Ascending aorta (tissue), 2 donors: Measurements from ENCODE around the gene P2RX2. TPM values are rescaled to one million over a fixed set of nuclear protein-coding genes. Genes with fewer than 3 reads are reported as not detected.

Experiments
- DNase-seq, 2 donors: peaks; one replicate each; pipeline ENCODE4 v3.0.0-alpha.2; 2019; ENCODE audit warnings: low spot score in 2 of 2
- H3K27ac ChIP-seq, 2 donors: fragments of 200-600 bp; sonication (generic); one replicate each; pipeline ENCODE4 v1.5.1; 2016 to 2017; ENCODE audit warnings: mild to moderate bottlenecking in 1 of 2
- H3K27me3 ChIP-seq: fragments of 200-600 bp; sonication (generic); one replicate; pipeline ENCODE4 v1.5.1; 2017
- H3K36me3 ChIP-seq, 2 donors: fragments of 200-600 bp; sonication (generic); one replicate each; pipeline ENCODE4 v1.5.1; 2016
- H3K4me1 ChIP-seq, 2 donors: fragments of 200-600 bp; sonication (generic); one replicate each; pipeline ENCODE4 v1.5.1; 2016 to 2017; ENCODE audit warnings: mild to moderate bottlenecking in 1 of 2
- H3K4me3 ChIP-seq, 2 donors: fragments of 200-600 bp; sonication (generic); one replicate each; pipeline ENCODE4 v1.5.1; 2016 to 2017; ENCODE audit warnings: mild to moderate bottlenecking in 1 of 2
- H3K9me3 ChIP-seq, 2 donors: fragments of 200-600 bp; sonication (generic); one replicate each; pipeline ENCODE4 v1.5.1; 2016
- intact Hi-C: fragments of 100-400 bp; cut with DNase I; formaldehyde crosslinking; loops from one replicate; pipeline ENCODE4 v1.15.1; 2023
- total RNA-seq: library from RNA; depleted of rRNA; stranded (reverse); fragments of >200 nt; gene quantifications from one replicate; pipeline ENCODE4 v1.1.0, GENCODE V29; 2016
- TF ChIP-seq, protein P1 (sequence below), 3 experiments: fragments of 200-600 bp in 2 of 3; fragments of 450-650 bp in 1 of 3; sonication (generic) in 2 of 3; IDR thresholded peaks; one replicate each; pipeline ENCODE4 v1.5.1; 2016 to 2019; ENCODE audit warnings: antibody characterized with exemption in 3 of 3, mild to moderate bottlenecking in 1 of 3, moderate library complexity in 1 of 3

The P2RX2 gene
- total RNA-seq, 1 donor from 2014 or later, result not detected

DNA sequence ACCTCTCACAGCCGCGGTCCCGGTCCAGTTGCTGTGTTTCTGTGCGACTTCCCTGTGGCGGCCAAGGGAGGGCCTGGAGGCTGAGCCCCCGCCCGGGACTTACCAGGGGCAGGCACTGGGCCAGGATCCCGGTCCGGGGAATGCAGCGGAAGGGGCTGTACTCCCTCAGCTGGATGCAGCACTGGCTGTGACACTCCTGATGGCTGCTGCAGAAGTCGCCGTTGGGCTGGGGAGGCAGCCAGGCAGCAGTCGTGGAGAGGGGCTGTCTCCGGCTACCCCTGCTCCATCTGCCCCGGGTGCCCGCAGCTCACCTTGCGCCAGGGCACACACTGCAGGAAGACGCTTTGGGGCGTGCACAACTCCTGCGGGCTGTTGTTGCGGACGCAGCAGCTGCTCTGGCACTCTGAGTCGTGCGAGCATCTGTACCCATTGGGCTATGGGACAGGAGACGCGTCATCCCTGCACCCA is 14.4 kb upstream of the P2RX2 start:
- TF ChIP-seq, protein P1, sequence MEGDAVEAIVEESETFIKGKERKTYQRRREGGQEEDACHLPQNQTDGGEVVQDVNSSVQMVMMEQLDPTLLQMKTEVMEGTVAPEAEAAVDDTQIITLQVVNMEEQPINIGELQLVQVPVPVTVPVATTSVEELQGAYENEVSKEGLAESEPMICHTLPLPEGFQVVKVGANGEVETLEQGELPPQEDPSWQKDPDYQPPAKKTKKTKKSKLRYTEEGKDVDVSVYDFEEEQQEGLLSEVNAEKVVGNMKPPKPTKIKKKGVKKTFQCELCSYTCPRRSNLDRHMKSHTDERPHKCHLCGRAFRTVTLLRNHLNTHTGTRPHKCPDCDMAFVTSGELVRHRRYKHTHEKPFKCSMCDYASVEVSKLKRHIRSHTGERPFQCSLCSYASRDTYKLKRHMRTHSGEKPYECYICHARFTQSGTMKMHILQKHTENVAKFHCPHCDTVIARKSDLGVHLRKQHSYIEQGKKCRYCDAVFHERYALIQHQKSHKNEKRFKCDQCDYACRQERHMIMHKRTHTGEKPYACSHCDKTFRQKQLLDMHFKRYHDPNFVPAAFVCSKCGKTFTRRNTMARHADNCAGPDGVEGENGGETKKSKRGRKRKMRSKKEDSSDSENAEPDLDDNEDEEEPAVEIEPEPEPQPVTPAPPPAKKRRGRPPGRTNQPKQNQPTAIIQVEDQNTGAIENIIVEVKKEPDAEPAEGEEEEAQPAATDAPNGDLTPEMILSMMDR (IDR thresholded peaks at IDR 0.05), result no peak
- DNase-seq, result no peak
- Histone ChIP-seq H3K36me3 (no peaks in the 10 kb centered on the region), H3K4me1 (peaks cover 0 to 7% of the 10 kb centered on the region in 2 donors), H3K27me3 (no peaks in the 10 kb centered on the region), H3K27ac (no peak overlapping the region), H3K9me3 (no peaks in the 10 kb centered on the region), H3K4me3 (peak overlapping the region in 1 of 2 donors; percentile 12)
- intact Hi-C loops, result no loop called here

DNA sequence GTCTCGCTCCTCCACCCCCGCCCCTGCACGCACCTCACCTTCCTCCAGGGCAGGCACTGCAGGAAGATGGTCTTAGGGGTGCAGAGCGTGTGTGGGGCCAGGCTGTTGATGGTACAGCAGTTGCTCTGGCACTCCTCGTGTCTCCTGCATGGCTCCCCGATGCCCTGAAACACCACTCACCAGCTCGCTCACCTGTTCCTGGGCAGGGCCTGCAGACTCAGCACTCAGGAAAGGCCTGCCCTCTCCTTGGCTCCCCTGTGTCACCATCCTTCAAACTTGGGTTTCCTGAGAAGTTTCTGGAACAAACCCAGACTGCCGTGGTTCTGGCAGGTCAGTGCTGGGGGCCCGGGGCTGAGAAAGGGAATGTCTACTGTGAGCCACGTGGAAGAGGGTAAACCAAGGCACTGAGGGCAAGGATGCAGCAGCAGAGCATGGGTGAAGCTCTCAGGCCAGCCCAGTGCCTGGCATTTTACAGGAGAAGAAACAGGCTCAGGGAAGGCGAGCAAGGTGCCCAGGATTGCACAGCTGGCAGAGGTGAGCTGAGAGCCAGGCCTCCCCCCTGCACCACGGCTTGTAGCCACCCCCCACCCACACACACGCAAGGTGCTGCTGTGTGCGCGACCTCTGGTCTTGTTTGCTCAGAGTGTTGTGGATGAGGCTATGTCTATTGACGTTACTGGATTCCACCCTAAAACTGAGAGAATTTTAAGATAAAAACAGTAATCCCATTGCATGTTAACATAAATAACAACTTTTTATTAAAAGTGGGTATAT is 13.7 kb upstream of the P2RX2 start:
- H3K9me3 ChIP-seq, result no peaks in the 10 kb centered on the region
- H3K36me3 ChIP-seq, result no peaks in the 10 kb centered on the region
- TF ChIP-seq, protein P1 (IDR thresholded peaks at IDR 0.05), result no peak
- no peak for DNase-seq
- peaks cover 0 to 7% of the 10 kb centered on the region in 2 donors for H3K4me1 ChIP-seq
- no peak overlapping the region for H3K27ac ChIP-seq
- no peaks in the 10 kb centered on the region for H3K27me3 ChIP-seq
- intact Hi-C loops, result no loop called here
- no peak overlapping the region for H3K4me3 ChIP-seq

DNA sequence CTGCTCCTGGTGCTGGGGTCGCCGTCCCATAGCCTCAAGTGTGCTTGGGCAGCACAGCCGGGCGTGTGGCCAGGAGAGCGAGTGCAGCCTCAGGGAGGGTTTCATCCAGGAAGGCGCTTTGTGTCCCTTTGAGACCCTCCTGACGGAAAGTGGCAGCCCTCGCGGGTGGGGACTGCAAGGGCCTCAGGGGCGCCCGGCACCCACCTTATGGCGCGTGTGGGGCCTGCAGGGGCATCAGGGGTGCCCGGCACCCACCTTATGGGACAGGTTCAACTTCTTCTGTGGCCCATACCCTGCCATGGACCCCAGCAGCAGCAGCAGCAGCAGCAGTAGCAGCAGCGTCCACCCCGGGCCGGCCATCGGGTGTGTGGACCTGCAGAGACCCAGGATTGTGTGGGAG is 12.7 kb upstream of the P2RX2 start:
- Histone ChIP-seq H3K4me1 (peaks cover 0 to 3% of the 10 kb centered on the region in 2 donors), H3K9me3 (no peaks in the 10 kb centered on the region), H3K27me3 (no peaks in the 10 kb centered on the region), H3K4me3 (no peak overlapping the region), H3K36me3 (no peaks in the 10 kb centered on the region), H3K27ac (no peak overlapping the region)
- TF ChIP-seq, protein P1 (IDR thresholded peaks at IDR 0.05), result no peak
- intact Hi-C loops, result no loop called here
- DNase-seq, result no peak

DNA sequence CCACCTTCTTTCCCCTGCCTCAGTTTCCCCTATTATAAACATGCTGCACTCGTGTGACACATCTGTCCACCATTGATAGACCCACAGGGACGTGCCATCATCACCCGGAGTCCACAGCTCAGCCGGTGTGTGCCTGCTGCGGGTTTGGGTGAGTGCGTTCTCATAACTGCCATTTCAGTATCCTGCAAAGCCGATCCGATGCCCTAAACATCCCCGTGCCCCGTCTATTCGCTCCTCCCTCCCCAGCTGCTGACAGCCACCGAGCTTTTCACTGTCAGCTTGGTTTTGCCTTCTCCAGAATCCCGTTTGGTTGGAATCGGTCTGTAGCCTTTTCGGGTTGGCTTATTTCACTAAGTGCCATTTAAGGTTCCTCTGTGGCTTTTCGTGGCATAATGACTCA is 12.1 kb upstream of the P2RX2 start:
- intact Hi-C loops, result no loop called here
- no peaks in the 10 kb centered on the region for H3K9me3 ChIP-seq
- no peak for DNase-seq
- H3K27ac ChIP-seq, result no peak overlapping the region
- H3K36me3 ChIP-seq, result no peaks in the 10 kb centered on the region
- no peak overlapping the region for H3K4me3 ChIP-seq
- H3K4me1 ChIP-seq, result peaks cover 0 to 3% of the 10 kb centered on the region in 2 donors
- no peaks in the 10 kb centered on the region for H3K27me3 ChIP-seq
- TF ChIP-seq, protein P1 (IDR thresholded peaks at IDR 0.05), result no peak

DNA sequence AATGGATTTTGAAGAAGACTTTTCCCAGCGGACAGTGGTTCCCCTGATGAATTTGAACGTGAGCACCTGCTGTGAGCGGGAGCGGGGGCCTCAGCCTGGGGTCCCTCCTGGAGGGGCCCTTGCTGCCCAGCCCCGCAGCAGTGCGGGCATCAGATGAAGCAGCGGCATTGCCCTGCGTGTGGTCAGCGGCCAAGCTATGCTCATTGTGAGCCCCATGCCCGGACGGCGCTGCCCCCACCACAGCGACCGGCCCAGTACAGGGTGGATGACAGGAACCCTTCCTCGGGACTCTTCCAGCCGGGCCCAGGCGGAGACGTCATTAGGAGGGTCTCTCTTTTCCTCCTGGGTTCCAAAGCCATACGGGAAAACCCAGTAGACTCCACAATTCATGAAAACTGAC is 11.6 kb upstream of the P2RX2 start:
- TF ChIP-seq, protein P1 (IDR thresholded peaks at IDR 0.05), result no peak
- intact Hi-C loops, result no loop called here
- Histone ChIP-seq H3K27me3 (no peaks in the 10 kb centered on the region), H3K9me3 (no peaks in the 10 kb centered on the region), H3K36me3 (no peaks in the 10 kb centered on the region), H3K27ac (no peak overlapping the region), H3K4me1 (peaks cover 0 to 3% of the 10 kb centered on the region in 2 donors), H3K4me3 (no peak overlapping the region)
- no peak for DNase-seq
